Neural progenitor cell (in vitro differentiated cells): Measurements from ENCODE around the gene MDN1. TPM values are rescaled to one million over a fixed set of nuclear protein-coding genes. Genes with fewer than 3 reads are reported as not detected.
"Not testable (repeated sequence)": the region's sequence is repeated elsewhere in the genome, so short reads cannot be mapped to it uniquely, and the experiment has no call there.

ENCODE experiments used
- DNase-seq: peaks from one replicate; pipeline ENCODE4 v3.0.0-alpha.2; 2016; ENCODE audit warnings: low spot score
- H2AFZ ChIP-seq: fragments of 200-600 bp; sonication (generic); replicated peaks from 2 replicates; pipeline ENCODE4 v1.6.1; 2016; ENCODE audit warnings: antibody characterized with exemption
- H3F3A ChIP-seq: fragments of 200-600 bp; sonication (generic); 2 replicates; pipeline ENCODE4 v1.6.1; 2016; ENCODE audit warnings: antibody characterized with exemption, low read depth
- H3K27ac ChIP-seq: fragments of 200-600 bp; sonication (generic); 2 replicates; pipeline ENCODE4 v1.5.1; 2016; ENCODE audit warnings: mild to moderate bottlenecking
- H3K27me3 ChIP-seq: fragments of 200-600 bp; sonication (generic); 2 replicates; pipeline ENCODE4 v1.6.1; 2016; ENCODE audit warnings: mild to moderate bottlenecking, moderate library complexity
- H3K36me3 ChIP-seq: fragments of 200-600 bp; sonication (generic); 2 replicates; pipeline ENCODE4 v1.5.1; 2016
- H3K4me1 ChIP-seq: fragments of 200-600 bp; sonication (generic); 2 replicates; pipeline ENCODE4 v1.6.1; 2016; ENCODE audit warnings: mixed run types
- H3K4me2 ChIP-seq: fragments of 200-600 bp; sonication (generic); 2 replicates; pipeline ENCODE4 v1.6.1; 2016
- H3K4me3 ChIP-seq: fragments of 200-600 bp; sonication (generic); 2 replicates; pipeline ENCODE4 v1.5.1; 2016
- H3K79me2 ChIP-seq: fragments of 200-600 bp; sonication (generic); 2 replicates; pipeline ENCODE4 v1.6.1; 2016; ENCODE audit warnings: low read depth
- H3K9ac ChIP-seq: fragments of 200-600 bp; sonication (generic); 2 replicates; pipeline ENCODE4 v1.6.1; 2016
- H3K9me3 ChIP-seq: fragments of 200-600 bp; sonication (generic); 2 replicates; pipeline ENCODE4 v1.5.1; 2016; ENCODE audit warnings: low read depth
- H4K20me1 ChIP-seq: fragments of 200-600 bp; sonication (generic); 2 replicates; pipeline ENCODE4 v1.6.1; 2016; ENCODE audit warnings: low read depth
- H3K27ac Mint-ChIP-seq: 3 replicates; pipeline ENCODE4 v1.8.0; 2021; ENCODE audit warnings: mixed read lengths
- H3K27me3 Mint-ChIP-seq: 2 replicates; pipeline ENCODE4 v1.8.0; 2022; ENCODE audit warnings: low read depth, mild to moderate bottlenecking, inconsistent platforms, moderate library complexity, mixed read lengths; ENCODE audit not compliant: insufficient read depth
- H3K36me3 Mint-ChIP-seq: 3 replicates; pipeline ENCODE4 v1.8.0; 2021; ENCODE audit warnings: mixed read lengths
- H3K4me1 Mint-ChIP-seq: 3 replicates; pipeline ENCODE4 v1.8.0; 2021; ENCODE audit warnings: mixed read lengths
- H3K4me3 Mint-ChIP-seq: 3 replicates; pipeline ENCODE4 v1.8.0; 2021; ENCODE audit warnings: mild to moderate bottlenecking, moderate library complexity, mixed read lengths
- H3K9me3 Mint-ChIP-seq: 3 replicates; pipeline ENCODE4 v1.8.0; 2020; ENCODE audit warnings: mixed read lengths
- CTCF ChIP-seq: fragments of 200-600 bp; sonication (generic); IDR thresholded peaks from 2 replicates; pipeline ENCODE4 v1.5.1; 2017; ENCODE audit warnings: antibody characterized with exemption, mild to moderate bottlenecking
- EZH2 ChIP-seq: fragments of 200-600 bp; sonication (generic); IDR thresholded peaks from 2 replicates; pipeline ENCODE4 v1.6.1; 2017; ENCODE audit warnings: antibody characterized with exemption, mild to moderate bottlenecking, moderate library complexity
- EZH2phosphoT487 ChIP-seq: fragments of 200-600 bp; sonication (generic); IDR thresholded peaks from 2 replicates; pipeline ENCODE4 v1.6.1; 2017; ENCODE audit warnings: antibody characterized with exemption
- total RNA-seq: library from RNA; depleted of rRNA; stranded (reverse); fragments of >200 nt; gene quantifications from 2 replicates; pipeline ENCODE4 v1.2.3, GENCODE V29; 2015; ENCODE audit warnings: low replicate concordance

Gene MDN1
- total RNA-seq, 1 donor from 2014 or later, result 40.7 TPM

GRCh38 chr6:89642956-89643355 is 176.6 kb downstream of the MDN1 start:
- Histone ChIP-seq H3K36me3 (peaks cover 3% of the 10 kb centered on the region), H3K9me3 (no peaks in the 10 kb centered on the region), H3K79me2 (peaks cover 22% of the 10 kb centered on the region), H3K9ac (no peak overlapping the region), H3K27me3 (no peaks in the 10 kb centered on the region), H3K27ac (no peak overlapping the region), H3K4me2 (no peak overlapping the region), H3F3A (peaks cover 31% of the 10 kb centered on the region), H2AFZ (no peak overlapping the region), H4K20me1 (peaks cover 23% of the 10 kb centered on the region), H3K4me1 (peaks cover 7% of the 10 kb centered on the region), H3K4me3 (no peak overlapping the region)
- TF ChIP-seq CTCF, result no peak
- TF ChIP-seq EZH2phosphoT487, result no peak
- TF ChIP-seq EZH2, result no peak
- Mint-ChIP-seq H3K27me3 (peaks cover 4% of the 10 kb centered on the region), H3K27ac (no peak overlapping the region), H3K36me3 (peaks cover 19% of the 10 kb centered on the region), H3K4me1 (peaks cover 25% of the 10 kb centered on the region), H3K9me3 (no peaks in the 10 kb centered on the region), H3K4me3 (no peak overlapping the region)
- DNase-seq, result no peak

- Histone ChIP-seq H4K20me1 (peaks cover 28% of the 10 kb centered on the region), H3F3A (peaks cover 32% of the 10 kb centered on the region), H3K79me2 (peaks cover 31% of the 10 kb centered on the region), H3K4me1 (peaks cover 11% of the 10 kb centered on the region)
- H3K4me1 Mint-ChIP-seq, result peaks cover 29% of the 10 kb centered on the region
- DNase-seq, H3K36me3 ChIP-seq, H3K27ac ChIP-seq, H3K4me2 ChIP-seq, H3K4me3 ChIP-seq, H3K9me3 Mint-ChIP-seq, H3K27me3 Mint-ChIP-seq, H3K9me3 ChIP-seq, H3K27me3 ChIP-seq, H3K27ac Mint-ChIP-seq, H3K4me3 Mint-ChIP-seq, H3K9ac ChIP-seq, H2AFZ ChIP-seq: not testable (repeated sequence)
- H3K36me3 Mint-ChIP-seq, result peaks cover 13% of the 10 kb centered on the region
Observed at GRCh38 chr6:89641581-89641980, 178.0 kb downstream of the MDN1 start.

- TF ChIP-seq EZH2phosphoT487 (no peak), EZH2 (no peak), CTCF (no peak)
- no peak for DNase-seq
- no peak overlapping the region for H3K27ac ChIP-seq
- H3K9ac ChIP-seq, result no peak overlapping the region
- H4K20me1 ChIP-seq, result peaks cover 28% of the 10 kb centered on the region
- peaks cover 32% of the 10 kb centered on the region for H3F3A ChIP-seq
- peaks cover 31% of the 10 kb centered on the region for H3K79me2 ChIP-seq
- H2AFZ ChIP-seq, result no peak overlapping the region
- no peaks in the 10 kb centered on the region for H3K9me3 ChIP-seq
- H3K4me1 ChIP-seq, result peaks cover 11% of the 10 kb centered on the region
- no peak overlapping the region for H3K4me3 ChIP-seq
- no peak overlapping the region for H3K27ac Mint-ChIP-seq
- H3K4me3 Mint-ChIP-seq, result peak overlapping the region; percentile 22
- H3K36me3 Mint-ChIP-seq, result peaks cover 13% of the 10 kb centered on the region
- peaks cover 8% of the 10 kb centered on the region for H3K36me3 ChIP-seq
- no peaks in the 10 kb centered on the region for H3K27me3 ChIP-seq
- H3K27me3 Mint-ChIP-seq, result peaks cover 4% of the 10 kb centered on the region
- H3K4me2 ChIP-seq, result no peak overlapping the region
- H3K9me3 Mint-ChIP-seq, result no peaks in the 10 kb centered on the region
- H3K4me1 Mint-ChIP-seq, result peaks cover 29% of the 10 kb centered on the region
Observed at GRCh38 chr6:89640804-89641203, 178.8 kb downstream of the MDN1 start.

- peak within 1 kb of the TSS; percentile 87 for H3K27ac Mint-ChIP-seq
- H3K4me1 Mint-ChIP-seq, result peaks cover 29% of the 10 kb centered on the region
- H3K36me3 Mint-ChIP-seq, result peaks cover 13% of the 10 kb centered on the region
- H3K4me2 ChIP-seq, result peak within 1 kb of the TSS; percentile 97
- peak; percentile 97 for DNase-seq
- H3F3A ChIP-seq, result peaks cover 28% of the 10 kb centered on the region
- H3K4me1 ChIP-seq, result peaks cover 11% of the 10 kb centered on the region
- H3K27me3 Mint-ChIP-seq, result peaks cover 4% of the 10 kb centered on the region
- peaks cover 9% of the 10 kb centered on the region for H4K20me1 ChIP-seq
- H3K27ac ChIP-seq, result peak within 1 kb of the TSS; percentile 59
- H3K79me2 ChIP-seq, result peaks cover 31% of the 10 kb centered on the region
- no peaks in the 10 kb centered on the region for H3K9me3 Mint-ChIP-seq
- no peaks in the 10 kb centered on the region for H3K27me3 ChIP-seq
- TF ChIP-seq CTCF, result peak; percentile 12
- no peak for TF ChIP-seq EZH2
- no peaks in the 10 kb centered on the region for H3K9me3 ChIP-seq
- peak within 1 kb of the TSS; percentile 98 for H2AFZ ChIP-seq
- peak within 1 kb of the TSS; percentile 86 for H3K4me3 ChIP-seq
- H3K36me3 ChIP-seq, result peaks cover 8% of the 10 kb centered on the region
- H3K4me3 Mint-ChIP-seq, result peak within 1 kb of the TSS; percentile 93
- peak within 1 kb of the TSS; percentile 56 for H3K9ac ChIP-seq
Observed at GRCh38 chr6:89638320-89639195, 181.0 kb downstream of the MDN1 start, which contains the start of gene LYRM2. Gene LYRM2, minus strand, starts transcription at chr6:89638747. Its CDS starts 31 bp downstream, at chr6:89638716.
